ENCODE measurements around the gene PLD5.

- TF ChIP-seq CTCF (IDR thresholded peaks at IDR 0.05; ENCODE audit: low read depth, low read length, poor library complexity, severe bottlenecking) = no peak
- no peak for TF ChIP-seq EZH2phosphoT487 (IDR thresholded peaks at IDR 0.05; ENCODE audit: borderline replicate concordance, low read length)
Measured at GRCh38 chr1:242245255-242245654, 279.2 kb downstream of the PLD5 start.

Data from DOHH2 (cell line).